IPS DF 4.7 (cell line): ENCODE results near the gene TANC1.

ENCODE experiments used
- DNase-seq: peaks from one replicate; pipeline ENCODE4 v3.0.0-alpha.2; 2013; ENCODE audit warnings: low spot score; ENCODE audit errors: extremely low read depth

Gene TANC1

GRCh38 chr2:159157361-159158209 is 189.1 kb downstream of the TANC1 start:
- DNase-seq: no peak

GRCh38 chr2:159160412-159160811 is 192.0 kb downstream of the TANC1 start:
- DNase-seq: no peak

- DNase-seq: no peak
Observed at GRCh38 chr2:159160954-159161353, 192.5 kb downstream of the TANC1 start.

- no peak for DNase-seq
Observed at GRCh38 chr2:159163930-159164329, 195.5 kb downstream of the TANC1 start.

GRCh38 chr2:159164457-159164911 is 196.0 kb downstream of the TANC1 start:
- no peak for DNase-seq

- DNase-seq: no peak
Observed at GRCh38 chr2:159165048-159165447, 196.6 kb downstream of the TANC1 start.

- no peak for DNase-seq
Observed at GRCh38 chr2:159168707-159169106, 200.3 kb downstream of the TANC1 start.

- no peak for DNase-seq
Observed at GRCh38 chr2:159169187-159169586, 200.7 kb downstream of the TANC1 start.

- no peak for DNase-seq
Observed at GRCh38 chr2:159172403-159172802, 204.0 kb downstream of the TANC1 start.

- DNase-seq: no peak
Observed at GRCh38 chr2:159174759-159175158, 206.3 kb downstream of the TANC1 start.

- no peak for DNase-seq
Observed at GRCh38 chr2:159175182-159175581, 206.7 kb downstream of the TANC1 start.

GRCh38 chr2:159175927-159176326 is 207.5 kb downstream of the TANC1 start:
- no peak for DNase-seq

GRCh38 chr2:159176555-159176954 is 208.1 kb downstream of the TANC1 start:
- DNase-seq: no peak

- DNase-seq: no peak
Observed at GRCh38 chr2:159177357-159177756, 208.9 kb downstream of the TANC1 start.

GRCh38 chr2:159177957-159178356 is 209.5 kb downstream of the TANC1 start:
- DNase-seq: no peak

- DNase-seq: no peak
Observed at GRCh38 chr2:159179096-159179495, 210.7 kb downstream of the TANC1 start.

GRCh38 chr2:159179696-159180095 is 211.3 kb downstream of the TANC1 start:
- DNase-seq: no peak

GRCh38 chr2:159183346-159183745 is 214.9 kb downstream of the TANC1 start:
- no peak for DNase-seq

- DNase-seq: no peak
Observed at GRCh38 chr2:159185401-159186130, 217.1 kb downstream of the TANC1 start.

- DNase-seq: no peak
Observed at GRCh38 chr2:159186462-159186861, 218.0 kb downstream of the TANC1 start.

- no peak for DNase-seq
Observed at GRCh38 chr2:159187106-159187505, 218.7 kb downstream of the TANC1 start.

- DNase-seq: no peak
Observed at GRCh38 chr2:159188449-159188848, 220.0 kb downstream of the TANC1 start.
